ENCODE measurements around the gene ARL15. TPM values are rescaled to one million over a fixed set of nuclear protein-coding genes. Genes with fewer than 3 reads are reported as not detected.

Gene ARL15
- total RNA-seq, 2 experiments from 2014 or later, result 13.5 to 13.8 TPM

- no peaks in the 10 kb centered on the region for H3K9me3 Mint-ChIP-seq
- ChIA-PET CTCF (no interaction called here), POLR2A (no interaction called here)
- no peak overlapping the region for H3K4me3 Mint-ChIP-seq
- H3K27me3 Mint-ChIP-seq, result no peaks in the 10 kb centered on the region
- no peak overlapping the region for H3K27ac Mint-ChIP-seq
- DNase-seq, result no peak
- no peaks in the 10 kb centered on the region for H3K4me1 Mint-ChIP-seq
- H3K36me3 Mint-ChIP-seq (ENCODE audit: low read depth), result no peaks in the 10 kb centered on the region
Measured at GRCh38 chr5:54242297-54242696, 68.1 kb downstream of the ARL15 start.

- CTCF ChIA-PET, result interaction anchor here (0.5 to 2.2 kb wide), 14 partner anchors 9 to 812 kb away, joined by 3 to 13 read pairs (median 4); partner anchors contain the start of gene ARL15
- Mint-ChIP-seq H3K9me3 (no peaks in the 10 kb centered on the region), H3K4me3 (no peak overlapping the region), H3K27me3 (no peaks in the 10 kb centered on the region), H3K36me3 (ENCODE audit: low read depth) (no peaks in the 10 kb centered on the region), H3K4me1 (peaks cover 3% of the 10 kb centered on the region), H3K27ac (no peak overlapping the region)
- no peak for DNase-seq
- POLR2A ChIA-PET, result no interaction called here
Measured at GRCh38 chr5:54234304-54234933, 76.0 kb downstream of the ARL15 start.

- Mint-ChIP-seq H3K4me3 (no peak overlapping the region), H3K9me3 (no peaks in the 10 kb centered on the region), H3K36me3 (ENCODE audit: low read depth) (no peaks in the 10 kb centered on the region), H3K4me1 (peaks cover 3% of the 10 kb centered on the region), H3K27me3 (no peaks in the 10 kb centered on the region), H3K27ac (no peak overlapping the region)
- ChIA-PET CTCF (interaction anchor here (0.7 to 0.8 kb wide), 4 partner anchors 9 to 1396 kb away, joined by 3 to 4 read pairs (median 4); no protein-coding TSS in a partner anchor), POLR2A (no interaction called here)
- no peak for DNase-seq
Measured at GRCh38 chr5:54230936-54231685, 79.3 kb downstream of the ARL15 start.

- Mint-ChIP-seq H3K4me1 (no peaks in the 10 kb centered on the region), H3K27me3 (no peaks in the 10 kb centered on the region), H3K9me3 (no peaks in the 10 kb centered on the region), H3K36me3 (ENCODE audit: low read depth) (no peaks in the 10 kb centered on the region), H3K4me3 (no peak overlapping the region), H3K27ac (no peak overlapping the region)
- CTCF ChIA-PET, result interaction anchor here (0.8 to 1.6 kb wide), 15 partner anchors 9 to 753 kb away, joined by 3 to 5 read pairs (median 4); no protein-coding TSS in a partner anchor
- POLR2A ChIA-PET, result interaction anchor here (1.2 kb wide), 1 partner anchor 19 kb away, joined by 3 read pairs; no protein-coding TSS in a partner anchor
- DNase-seq, result peak; percentile 75
Measured at GRCh38 chr5:54229041-54229780, 81.2 kb downstream of the ARL15 start.

GRCh38 chr5:54227759-54228158 lies 82.6 kb downstream of the ARL15 start:
- Mint-ChIP-seq H3K27ac (no peak overlapping the region), H3K4me3 (no peak overlapping the region), H3K4me1 (no peaks in the 10 kb centered on the region), H3K9me3 (no peaks in the 10 kb centered on the region), H3K27me3 (no peaks in the 10 kb centered on the region), H3K36me3 (ENCODE audit: low read depth) (no peaks in the 10 kb centered on the region)
- ChIA-PET POLR2A (no interaction called here), CTCF (interaction anchor here (1.0 to 1.6 kb wide), 3 partner anchors 28 to 750 kb away, joined by 3 to 4 read pairs (median 3); no protein-coding TSS in a partner anchor)
- DNase-seq, result no peak

- DNase-seq, result no peak
- no peaks in the 10 kb centered on the region for H3K36me3 Mint-ChIP-seq (ENCODE audit: low read depth)
- no peaks in the 10 kb centered on the region for H3K4me1 Mint-ChIP-seq
- no peak overlapping the region for H3K4me3 Mint-ChIP-seq
- H3K27ac Mint-ChIP-seq, result no peak overlapping the region
- CTCF ChIA-PET, result interaction anchor here (1.4 kb wide), 1 partner anchor 115 kb away, joined by 3 read pairs; no protein-coding TSS in a partner anchor
- POLR2A ChIA-PET, result no interaction called here
- no peaks in the 10 kb centered on the region for H3K27me3 Mint-ChIP-seq
- H3K9me3 Mint-ChIP-seq, result no peaks in the 10 kb centered on the region
Measured at GRCh38 chr5:54227109-54227508, 83.3 kb downstream of the ARL15 start.

- H3K9me3 Mint-ChIP-seq, result no peaks in the 10 kb centered on the region
- POLR2A ChIA-PET, result no interaction called here
- no peaks in the 10 kb centered on the region for H3K27me3 Mint-ChIP-seq
- H3K4me3 Mint-ChIP-seq, result no peak overlapping the region
- no peak for DNase-seq
- H3K27ac Mint-ChIP-seq, result no peak overlapping the region
- H3K4me1 Mint-ChIP-seq, result no peaks in the 10 kb centered on the region
- H3K36me3 Mint-ChIP-seq (ENCODE audit: low read depth), result no peaks in the 10 kb centered on the region
- CTCF ChIA-PET, result interaction anchor here (1.4 kb wide), 1 partner anchor 114 kb away, joined by 3 read pairs; no protein-coding TSS in a partner anchor
Measured at GRCh38 chr5:54226215-54226614, 84.2 kb downstream of the ARL15 start.

- POLR2A ChIA-PET, result no interaction called here
- no peak for DNase-seq
- Mint-ChIP-seq H3K27ac (no peak overlapping the region), H3K36me3 (ENCODE audit: low read depth) (no peaks in the 10 kb centered on the region), H3K4me1 (no peaks in the 10 kb centered on the region), H3K27me3 (no peaks in the 10 kb centered on the region), H3K4me3 (no peak overlapping the region), H3K9me3 (no peaks in the 10 kb centered on the region)
- CTCF ChIA-PET, result no interaction called here
Measured at GRCh38 chr5:54224103-54224826, 86.1 kb downstream of the ARL15 start.

- Mint-ChIP-seq H3K27ac (no peak overlapping the region), H3K36me3 (ENCODE audit: low read depth) (no peaks in the 10 kb centered on the region), H3K4me1 (no peaks in the 10 kb centered on the region), H3K9me3 (no peaks in the 10 kb centered on the region), H3K27me3 (no peaks in the 10 kb centered on the region), H3K4me3 (no peak overlapping the region)
- ChIA-PET POLR2A (no interaction called here), CTCF (interaction anchor here (0.8 to 1.4 kb wide), 2 partner anchors 8 to 12 kb away, joined by 4 read pairs; no protein-coding TSS in a partner anchor)
- no peak for DNase-seq
Measured at GRCh38 chr5:54222336-54222735, 88.0 kb downstream of the ARL15 start.

GRCh38 chr5:54221135-54221534 lies 89.2 kb downstream of the ARL15 start:
- Mint-ChIP-seq H3K27ac (no peak overlapping the region), H3K4me1 (no peaks in the 10 kb centered on the region), H3K4me3 (no peak overlapping the region), H3K27me3 (no peaks in the 10 kb centered on the region), H3K9me3 (no peaks in the 10 kb centered on the region), H3K36me3 (ENCODE audit: low read depth) (no peaks in the 10 kb centered on the region)
- ChIA-PET POLR2A (no interaction called here), CTCF (no interaction called here)
- DNase-seq, result no peak

- Mint-ChIP-seq H3K4me1 (no peaks in the 10 kb centered on the region), H3K9me3 (no peaks in the 10 kb centered on the region), H3K27ac (no peak overlapping the region), H3K4me3 (no peak overlapping the region), H3K27me3 (no peaks in the 10 kb centered on the region), H3K36me3 (ENCODE audit: low read depth) (no peaks in the 10 kb centered on the region)
- ChIA-PET CTCF (interaction anchor here (0.7 kb wide), 1 partner anchor 783 kb away, joined by 4 read pairs; no protein-coding TSS in a partner anchor), POLR2A (no interaction called here)
- DNase-seq, result no peak
Measured at GRCh38 chr5:54220230-54221040, 89.9 kb downstream of the ARL15 start.

All from activated CD4-positive, alpha-beta memory T cell treated with anti-CD3 and anti-CD28 coated beads, Interleukin-2, amount 10 ng/mL, durations not matched to agents 7 days and 5 days (primary cell).